Activated T-cell treated with anti-CD3 and anti-CD28 coated beads for 48 hours (primary cell): ENCODE measurements around the gene DNAJC15.

Source experiments
- DNase-seq: peaks from one replicate; pipeline ENCODE4 v3.0.0-alpha.2; 2020; ENCODE audit warnings: low read depth

Gene DNAJC15

GRCh38 chr13:43127103-43127798, 103.9 kb downstream of the DNAJC15 start:
- DNase-seq = no peak

GRCh38 chr13:43127827-43128226, 104.4 kb downstream of the DNAJC15 start:
- DNase-seq = no peak

- DNase-seq = no peak
Measured at GRCh38 chr13:43128504-43128961, 105.1 kb downstream of the DNAJC15 start.

DNA sequence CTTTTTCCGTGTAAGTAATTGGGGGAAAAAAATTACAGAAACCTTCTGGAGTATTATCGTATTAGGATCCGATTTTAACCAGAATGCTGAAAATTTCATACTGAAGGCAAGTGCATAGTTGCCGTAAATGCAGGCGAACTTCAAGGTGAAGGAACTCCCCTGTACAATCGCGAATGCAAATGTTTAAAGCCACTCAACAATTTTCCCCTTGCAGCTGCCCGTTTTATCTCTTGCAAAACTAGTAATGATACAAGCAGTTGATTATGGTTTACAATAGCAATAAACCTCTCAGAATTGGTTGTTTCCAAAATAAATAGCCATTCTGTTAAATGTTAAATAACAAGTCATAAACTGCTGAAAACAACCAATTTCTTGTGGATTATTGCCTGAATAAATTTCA, 105.7 kb downstream of the DNAJC15 start:
- no peak for DNase-seq

DNA sequence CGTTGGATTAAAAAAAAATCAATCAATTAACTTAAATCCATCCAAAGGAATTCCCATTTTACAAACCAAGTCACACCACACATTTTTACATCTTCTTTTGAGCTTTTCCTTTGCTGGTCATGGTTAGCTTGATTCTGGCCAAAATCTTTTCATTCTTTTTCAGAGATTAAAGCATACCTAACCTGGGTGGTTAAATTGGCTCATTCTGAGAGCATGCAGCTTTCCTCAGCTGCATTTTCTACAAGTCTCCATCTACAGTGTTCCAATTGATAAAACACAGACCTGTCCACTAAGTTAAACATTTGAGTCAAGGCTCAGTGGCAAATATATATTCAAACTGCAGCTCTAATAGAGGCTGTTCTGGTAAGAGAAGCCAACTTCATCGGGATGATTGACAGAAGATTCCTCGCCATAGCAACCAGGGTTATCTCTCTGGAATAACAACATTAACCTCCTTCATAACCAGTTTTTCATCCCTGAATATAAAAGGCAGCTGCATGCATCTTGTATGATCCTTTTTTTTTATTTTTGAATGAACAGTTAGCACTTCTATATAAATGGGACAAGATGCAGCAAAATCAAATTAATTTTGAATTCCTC, 106.2 kb downstream of the DNAJC15 start:
- no peak for DNase-seq

DNA sequence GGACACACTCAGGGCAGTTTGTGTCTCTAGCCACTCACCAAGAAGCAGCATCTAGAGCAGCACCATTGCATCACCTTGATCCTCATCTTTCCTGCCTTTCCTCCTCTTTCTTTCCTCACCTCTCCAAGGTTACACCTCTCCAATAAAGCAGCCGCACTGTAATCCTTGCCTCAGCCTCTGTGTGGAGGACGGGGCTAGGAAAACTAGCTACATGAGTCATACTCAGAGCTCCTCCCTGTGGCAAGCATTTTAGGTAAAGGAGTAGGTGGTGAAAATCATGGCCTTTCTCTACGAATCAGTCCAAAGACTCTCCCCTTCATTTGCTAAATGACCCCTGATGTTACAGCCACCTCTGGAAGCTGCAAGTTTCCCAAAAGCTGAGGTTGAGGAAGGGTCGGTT, 108.9 kb downstream of the DNAJC15 start:
- DNase-seq = no peak

- no peak for DNase-seq
Measured at GRCh38 chr13:43132911-43133310, 109.5 kb downstream of the DNAJC15 start.

GRCh38 chr13:43133792-43134191, 110.4 kb downstream of the DNAJC15 start:
- DNase-seq = no peak

GRCh38 chr13:43134868-43135267, 111.5 kb downstream of the DNAJC15 start:
- DNase-seq = no peak

GRCh38 chr13:43135516-43135915, 112.1 kb downstream of the DNAJC15 start:
- no peak for DNase-seq

- no peak for DNase-seq
Measured at GRCh38 chr13:43136920-43137575, 113.7 kb downstream of the DNAJC15 start.

DNA sequence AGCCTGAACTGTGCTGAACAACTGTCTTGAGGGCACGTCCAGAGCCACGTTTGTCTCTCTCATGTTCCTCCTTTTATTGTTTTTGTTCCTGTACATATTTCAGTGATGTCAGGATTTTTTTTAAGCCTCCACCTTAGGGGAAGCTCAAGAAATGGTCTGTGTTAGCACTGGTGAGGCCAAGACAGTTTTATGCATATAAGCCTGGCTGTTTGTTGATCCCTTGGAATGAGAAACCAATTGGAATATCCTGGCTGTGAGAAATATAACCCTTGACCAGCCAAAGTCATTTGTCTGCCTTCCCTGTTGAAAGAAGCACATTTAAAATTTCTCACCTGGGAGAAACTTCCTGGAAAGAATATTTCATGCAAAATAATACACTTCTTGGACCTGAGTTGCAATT, 115.8 kb downstream of the DNAJC15 start:
- DNase-seq = no peak

DNA sequence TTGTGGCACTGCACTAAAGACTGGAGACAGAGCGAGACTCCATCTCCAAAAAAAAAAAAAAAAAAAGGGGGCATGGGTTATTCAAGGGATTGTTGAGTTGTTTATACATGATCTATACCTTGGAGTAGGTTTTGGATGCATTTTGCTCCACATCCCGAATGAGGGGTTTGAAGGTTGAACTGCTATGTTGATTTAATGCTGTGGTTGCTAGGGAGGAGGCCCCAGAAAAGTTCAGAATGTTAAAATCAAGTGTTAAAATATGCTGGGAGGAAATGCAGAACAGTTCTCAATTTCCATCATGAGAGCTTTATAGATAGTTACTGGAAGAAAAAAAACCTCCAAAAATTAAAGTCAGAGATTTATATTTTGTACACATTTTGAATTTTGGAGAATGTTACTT, 116.5 kb downstream of the DNAJC15 start:
- no peak for DNase-seq

GRCh38 chr13:43140985-43141384, 117.6 kb downstream of the DNAJC15 start:
- no peak for DNase-seq

GRCh38 chr13:43141685-43142084, 118.3 kb downstream of the DNAJC15 start:
- DNase-seq = no peak

- DNase-seq = no peak
Measured at GRCh38 chr13:43143591-43143990, 120.2 kb downstream of the DNAJC15 start.

GRCh38 chr13:43145534-43146196, 122.3 kb downstream of the DNAJC15 start:
- DNase-seq = no peak

GRCh38 chr13:43146400-43146799, 123.0 kb downstream of the DNAJC15 start:
- DNase-seq = no peak

- DNase-seq = no peak
Measured at GRCh38 chr13:43150369-43151207, 127.2 kb downstream of the DNAJC15 start.

- no peak for DNase-seq
Measured at GRCh38 chr13:43153436-43154090, 130.2 kb downstream of the DNAJC15 start.

GRCh38 chr13:43154156-43154651, 130.8 kb downstream of the DNAJC15 start:
- no peak for DNase-seq
